Measurements from ENCODE around the gene SAP30BP. TPM values are rescaled to one million over a fixed set of nuclear protein-coding genes. Genes with fewer than 3 reads are reported as not detected.

SAP30BP gene
- total RNA-seq, 1 donor from 2014 or later: 107 TPM

DNA sequence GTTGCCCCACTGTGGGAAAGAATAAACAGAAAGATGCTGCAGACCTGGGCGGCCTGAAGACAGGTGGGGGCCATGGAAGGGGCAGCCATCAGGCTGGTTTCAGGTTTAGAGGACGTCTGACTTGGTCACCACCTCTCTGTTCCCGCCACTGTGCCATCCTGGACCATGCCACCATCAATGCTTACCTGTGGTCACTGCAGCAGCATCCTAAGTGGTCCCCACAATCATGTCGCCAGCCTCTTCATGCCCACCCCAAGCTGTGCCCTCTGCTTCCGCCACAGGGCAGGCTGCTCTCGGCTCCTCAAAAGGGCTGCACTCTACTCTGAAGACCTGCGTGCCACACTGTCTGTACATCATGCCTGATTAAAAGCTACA, 23.5 kb upstream of the SAP30BP start:
- DNase-seq (ENCODE audit: low spot score) (no peak), ATAC-seq (no peak)
- intact Hi-C loops (cut with DNase I): no loop called here

DNA sequence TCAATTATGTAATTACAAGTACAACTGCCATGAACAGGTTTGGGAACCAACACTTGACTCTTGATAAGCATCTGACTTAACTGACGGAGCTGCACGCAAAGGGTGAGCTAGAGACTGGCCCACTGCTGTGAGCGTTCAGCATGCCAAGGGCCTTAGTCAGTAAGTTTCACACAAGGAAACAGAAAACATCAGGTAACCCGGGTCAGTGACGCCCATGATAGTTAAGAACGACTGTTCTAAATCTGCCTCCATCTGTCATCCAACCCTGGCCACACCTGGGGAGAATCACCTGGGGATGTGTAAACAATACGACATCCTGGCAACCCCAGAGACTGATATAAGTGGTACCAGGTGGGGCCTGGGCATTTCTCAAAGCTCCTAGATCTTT, 21.6 kb upstream of the SAP30BP start:
- DNase-seq (ENCODE audit: low spot score): no peak
- ATAC-seq: no peak
- intact Hi-C loops (cut with DNase I): no loop called here

DNA sequence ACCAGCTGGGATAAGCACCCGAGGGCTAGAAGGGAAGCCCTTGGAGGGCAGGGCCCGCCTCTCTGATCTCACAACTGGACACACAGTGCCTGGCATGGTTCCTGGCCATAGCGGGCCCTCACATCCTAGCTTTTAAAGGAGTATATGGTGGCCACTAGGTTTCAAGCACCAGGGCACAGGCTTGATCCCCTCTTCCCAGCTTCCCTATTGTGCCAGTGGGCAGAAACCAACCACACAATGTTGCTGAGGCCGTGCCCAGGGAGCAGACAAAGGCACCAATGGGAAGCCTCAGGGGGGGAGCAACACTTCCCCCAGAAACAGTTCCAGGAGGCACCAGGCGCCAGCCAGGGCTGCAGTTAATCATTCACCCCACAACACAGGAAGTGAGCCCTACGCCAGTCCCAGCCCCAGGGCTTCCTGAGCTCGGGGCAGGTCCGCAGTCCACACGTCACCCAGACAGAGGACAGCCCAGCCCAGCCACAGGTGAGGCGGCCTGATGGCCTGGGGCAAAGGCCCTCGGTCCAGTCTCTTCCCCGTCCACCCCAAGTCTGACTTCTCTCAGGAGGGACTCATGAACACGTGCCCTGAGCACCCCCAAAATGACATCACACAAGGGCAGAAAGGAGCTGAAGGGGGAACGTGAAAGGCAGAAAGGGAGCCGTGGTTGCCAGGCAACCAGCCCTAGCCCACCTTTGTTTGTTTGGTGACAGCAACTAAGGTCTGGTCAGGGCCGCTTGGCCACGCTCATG, 21.1 kb upstream of the SAP30BP start:
- peak; percentile 51 for DNase-seq (ENCODE audit: low spot score)
- ATAC-seq: peak; percentile 41
- intact Hi-C loops (cut with DNase I): no loop called here

DNA sequence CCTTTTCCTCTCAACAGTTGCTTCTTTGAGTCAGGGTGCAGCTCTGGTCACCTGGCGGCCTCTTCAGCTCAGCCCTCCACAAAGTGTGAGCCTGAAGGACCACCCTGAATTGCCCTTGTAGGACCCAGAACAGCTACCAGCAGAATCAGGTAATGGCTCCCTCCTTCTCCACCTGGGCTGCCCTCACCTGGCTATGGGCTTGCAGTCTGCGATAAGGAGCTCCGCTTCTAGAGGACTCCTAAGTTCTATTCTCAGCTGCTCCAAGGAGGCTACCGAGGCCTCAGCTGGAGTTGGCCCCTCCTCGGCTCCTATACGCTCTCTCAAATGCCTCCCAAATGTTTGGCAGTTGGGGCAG, 20.5 kb upstream of the SAP30BP start:
- no peak for ATAC-seq
- peak; percentile 37 for DNase-seq (ENCODE audit: low spot score)
- intact Hi-C loops (cut with DNase I): no loop called here

DNA sequence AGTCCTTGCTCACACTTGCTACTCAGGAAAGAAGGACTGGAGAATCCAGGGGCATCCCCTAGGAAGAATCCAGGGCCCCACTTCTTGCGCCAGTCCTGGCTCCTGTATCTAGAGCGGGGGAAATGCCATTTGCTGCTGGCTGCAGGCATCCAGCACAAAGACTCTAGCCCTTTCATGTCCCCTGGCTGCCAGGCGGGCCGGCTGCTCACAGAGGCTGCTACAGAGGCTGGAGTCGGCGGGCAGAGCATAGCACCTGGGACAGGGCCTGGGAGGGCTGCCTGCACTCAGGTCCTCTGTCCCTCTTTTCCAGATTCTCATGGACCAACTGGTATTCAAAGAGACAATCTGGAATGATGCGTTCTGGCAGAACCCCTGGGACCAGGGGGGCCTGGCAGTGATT, 20.1 kb upstream of the SAP30BP start:
- DNase-seq (ENCODE audit: low spot score) (peak; percentile 49), ATAC-seq (no peak)
- intact Hi-C loops (cut with DNase I): no loop called here

DNA sequence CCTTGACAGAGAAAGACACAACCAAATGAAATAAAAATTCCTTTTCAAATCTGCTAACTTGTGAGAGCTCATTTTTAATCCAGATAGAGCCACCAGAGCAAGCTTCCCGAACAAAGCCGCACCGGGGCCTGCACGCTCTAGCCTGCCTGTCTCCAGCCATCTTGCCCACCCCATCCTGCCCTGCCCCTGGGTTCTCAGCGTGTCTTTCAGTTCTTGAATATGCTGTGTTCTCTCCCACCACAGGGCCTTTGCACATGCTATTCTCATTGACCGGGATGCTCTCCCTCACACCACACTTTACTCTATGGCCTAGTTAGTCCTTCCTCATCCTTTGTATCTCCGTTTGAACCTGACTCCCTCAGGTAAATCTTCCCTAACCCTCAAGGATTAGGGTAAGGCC, 19.2 kb upstream of the SAP30BP start:
- intact Hi-C loops (cut with DNase I): no loop called here
- DNase-seq (ENCODE audit: low spot score): peak; percentile 28
- ATAC-seq: no peak

DNA sequence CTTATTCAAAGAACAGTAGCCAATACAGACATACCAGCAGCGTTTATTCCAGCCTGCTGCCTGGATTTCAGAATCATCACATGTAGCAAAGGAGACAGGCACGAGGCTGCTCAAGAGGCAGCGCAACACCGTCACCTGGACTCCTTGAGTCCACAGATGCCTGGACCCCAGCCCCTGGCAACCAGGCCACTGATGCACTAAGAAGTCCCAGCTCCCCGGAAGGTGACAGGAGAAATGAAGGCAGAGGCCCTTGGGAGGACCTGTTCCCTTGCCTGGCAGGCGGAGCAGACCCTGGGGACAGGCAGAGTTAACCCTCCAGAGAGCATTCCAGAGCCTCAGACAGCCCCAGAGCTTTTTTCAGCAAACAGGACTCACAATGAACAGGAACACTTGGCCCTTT, 17.5 kb upstream of the SAP30BP start:
- peak; percentile 53 for DNase-seq (ENCODE audit: low spot score)
- intact Hi-C loops (cut with DNase I): no loop called here
- no peak for ATAC-seq

DNA sequence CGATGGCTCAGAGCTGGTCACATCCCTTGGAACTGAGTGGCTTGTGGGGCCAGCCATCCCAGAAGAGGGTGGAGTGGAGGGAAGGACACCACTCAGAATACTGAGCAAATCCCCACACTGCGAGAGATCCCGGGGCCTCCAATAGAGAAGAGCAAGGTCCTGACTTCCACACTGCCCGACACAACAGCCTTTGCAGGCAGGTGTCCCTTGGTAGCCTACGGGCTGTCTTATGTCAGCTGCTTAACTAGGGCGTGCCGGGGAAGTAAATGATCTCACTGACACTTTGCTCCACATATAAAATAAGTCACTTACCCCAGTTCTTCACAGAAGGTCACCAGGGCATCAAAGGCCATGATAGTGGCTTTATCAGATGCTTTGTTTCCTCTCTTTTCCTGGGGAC, 16.3 kb upstream of the SAP30BP start:
- DNase-seq (ENCODE audit: low spot score) (peak; percentile 38), ATAC-seq (no peak)
- intact Hi-C loops (cut with DNase I): no loop called here

DNA sequence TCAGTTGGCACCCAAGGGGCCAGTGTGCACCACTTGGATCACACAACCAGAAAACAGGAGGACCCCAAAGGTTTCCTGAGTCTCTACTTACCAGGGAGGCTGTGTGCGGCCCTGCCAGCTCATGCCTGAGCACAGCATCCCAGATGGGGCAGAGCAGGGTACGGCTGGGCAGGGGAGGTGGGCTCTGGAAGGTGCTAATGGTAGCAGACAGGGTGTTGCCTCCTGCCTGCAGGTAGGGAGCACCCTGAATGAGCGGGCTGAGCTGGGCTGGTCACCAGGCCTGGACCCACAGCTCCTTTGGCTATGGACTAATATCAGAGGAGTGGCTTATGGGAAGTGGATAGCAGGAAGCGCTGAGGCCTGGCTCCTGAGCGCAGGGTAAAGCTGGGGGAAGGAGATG, 14.8 kb upstream of the SAP30BP start:
- ATAC-seq: no peak
- intact Hi-C loops (cut with DNase I): no loop called here
- DNase-seq (ENCODE audit: low spot score): peak; percentile 41

DNA sequence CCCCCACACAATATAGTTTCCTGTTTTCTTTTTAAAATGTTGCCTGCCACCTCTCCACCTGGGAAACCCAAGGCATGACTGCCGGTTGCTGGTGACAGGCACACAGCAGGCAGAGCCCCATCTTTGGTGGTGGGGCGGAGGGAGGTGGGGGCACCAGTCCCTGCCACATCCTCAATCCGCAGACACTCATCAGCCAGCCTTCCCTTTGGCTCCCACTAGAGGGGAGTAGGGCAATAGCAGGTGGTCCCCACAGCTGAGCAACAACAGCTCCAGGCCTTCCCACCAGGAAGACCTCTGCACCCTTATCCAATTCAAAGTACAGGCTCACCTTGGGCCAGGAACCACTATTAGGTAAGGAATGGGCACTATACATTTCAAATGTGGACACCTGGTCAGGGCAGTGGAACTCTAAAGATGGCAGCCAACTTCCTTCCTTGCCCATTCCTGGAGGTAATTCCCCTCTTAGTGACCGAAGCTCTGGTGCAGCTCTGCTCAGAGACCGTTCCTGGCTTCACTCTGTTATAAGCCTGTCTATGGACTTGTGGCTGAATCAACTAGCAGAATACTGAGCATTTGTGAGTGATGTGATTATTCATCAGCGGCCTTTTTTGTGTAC, 14.1 kb upstream of the SAP30BP start:
- intact Hi-C loops (cut with DNase I): no loop called here
- DNase-seq (ENCODE audit: low spot score) (peak; percentile 58), ATAC-seq (peak; percentile 71)

DNA sequence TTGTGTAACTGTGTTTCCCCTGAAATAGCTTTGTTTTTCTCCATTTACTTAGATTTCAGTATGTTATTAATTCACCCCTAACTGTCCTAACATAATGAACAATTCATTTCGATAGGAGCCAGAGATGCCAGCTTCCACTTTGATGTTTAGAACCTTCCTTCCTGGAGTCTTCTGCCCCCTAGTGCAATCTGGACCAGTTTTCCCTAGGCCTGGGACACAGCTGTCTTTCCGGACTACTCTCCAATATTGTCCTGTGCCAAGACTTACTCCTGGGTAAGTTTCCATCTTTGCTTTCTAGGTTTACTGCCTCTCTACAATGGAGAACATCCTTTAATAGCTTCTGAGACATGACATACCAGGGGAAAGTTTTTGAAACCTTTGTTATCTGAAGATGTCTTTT, 13.0 kb upstream of the SAP30BP start:
- no peak for ATAC-seq
- intact Hi-C loops (cut with DNase I): no loop called here
- DNase-seq (ENCODE audit: low spot score): no peak

DNA sequence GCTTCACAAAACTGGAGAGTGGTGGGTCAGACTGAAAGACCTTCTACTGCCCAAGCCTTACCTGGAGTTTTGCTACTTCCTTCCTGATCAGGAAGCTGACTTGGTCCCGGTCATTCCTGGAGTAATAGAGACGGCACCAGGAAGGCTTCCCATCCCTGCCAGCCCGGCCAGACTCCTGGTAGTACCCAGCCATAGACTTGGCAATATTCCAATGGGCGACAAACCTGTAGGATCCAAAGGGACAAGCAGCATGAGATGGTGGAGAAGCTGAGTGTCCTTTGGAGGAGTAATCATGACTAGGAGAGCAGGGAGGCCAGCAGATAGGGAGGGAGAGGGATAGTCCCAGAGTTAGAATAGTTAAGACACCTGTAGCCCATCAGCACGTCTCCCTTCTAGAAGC, 8.9 kb upstream of the SAP30BP start:
- peak; percentile 34 for DNase-seq (ENCODE audit: low spot score)
- ATAC-seq: no peak
- intact Hi-C loops (cut with DNase I): no loop called here

DNA sequence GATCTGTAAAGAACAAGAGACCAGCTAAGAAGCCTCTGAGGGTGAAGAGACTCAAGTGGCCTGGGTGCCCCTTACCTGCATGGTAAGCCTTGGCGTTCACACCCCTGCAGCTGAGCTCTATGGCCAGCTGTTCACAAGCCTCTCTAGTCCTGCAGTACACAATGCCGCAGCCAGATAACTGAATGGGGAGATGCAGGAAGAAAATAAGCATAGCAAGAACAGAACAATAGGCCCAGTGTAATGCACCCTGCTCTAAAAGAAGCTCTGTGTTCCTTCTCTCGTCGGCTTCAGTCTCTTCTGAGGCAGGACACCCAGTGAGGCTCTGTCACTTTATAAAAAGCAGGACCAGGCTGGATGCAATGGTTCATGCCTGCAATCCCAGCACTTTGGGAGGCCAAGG, 5.6 kb upstream of the SAP30BP start:
- DNase-seq (ENCODE audit: low spot score) (peak; percentile 19), ATAC-seq (no peak)
- intact Hi-C loops (cut with DNase I): no loop called here

DNA sequence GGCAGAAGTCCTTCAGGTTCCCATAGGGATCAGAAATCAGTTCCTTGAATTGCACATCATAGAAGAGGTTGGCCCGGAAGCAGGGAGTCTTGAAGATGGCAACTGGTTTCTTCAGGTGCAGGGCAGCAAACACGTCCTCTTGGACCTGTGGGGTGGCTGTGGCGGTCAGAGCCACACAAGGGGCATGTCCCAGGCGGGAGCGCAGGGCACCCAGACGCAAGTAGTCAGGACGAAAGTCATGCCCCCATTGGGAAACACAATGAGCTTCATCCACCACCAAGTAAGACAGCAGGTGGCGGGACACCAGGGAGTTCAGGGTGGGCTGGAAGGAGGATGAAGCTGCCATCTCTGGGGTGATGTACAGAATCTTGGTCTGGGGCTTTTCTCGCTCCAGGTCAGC, 4.6 kb upstream of the SAP30BP start:
- DNase-seq (ENCODE audit: low spot score): peak; percentile 51
- ATAC-seq: no peak
- intact Hi-C loops (cut with DNase I): no loop called here

DNA sequence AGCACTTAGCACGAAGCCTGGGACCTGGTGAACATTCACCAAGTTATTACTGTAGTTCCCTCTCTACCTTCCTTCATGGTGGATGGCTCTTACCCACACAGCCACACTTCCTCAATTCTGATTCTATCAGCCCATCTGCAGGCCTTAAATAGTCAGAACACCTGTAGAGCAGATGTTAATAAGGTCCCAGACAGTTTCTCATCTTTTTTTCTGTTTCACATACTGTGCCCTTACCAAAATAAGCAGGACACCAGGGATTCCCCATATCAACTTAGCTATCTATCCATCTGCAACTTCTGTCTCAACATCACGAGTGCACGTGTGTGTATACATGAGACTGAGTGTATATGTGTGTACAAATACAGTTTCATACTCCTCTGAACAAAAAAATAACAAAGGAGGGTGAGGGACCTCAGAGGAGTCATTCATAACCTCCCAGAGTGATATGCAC, 3.0 kb upstream of the SAP30BP start:
- ATAC-seq (no peak), DNase-seq (ENCODE audit: low spot score) (peak; percentile 4)
- intact Hi-C loops (cut with DNase I): no loop called here

DNA sequence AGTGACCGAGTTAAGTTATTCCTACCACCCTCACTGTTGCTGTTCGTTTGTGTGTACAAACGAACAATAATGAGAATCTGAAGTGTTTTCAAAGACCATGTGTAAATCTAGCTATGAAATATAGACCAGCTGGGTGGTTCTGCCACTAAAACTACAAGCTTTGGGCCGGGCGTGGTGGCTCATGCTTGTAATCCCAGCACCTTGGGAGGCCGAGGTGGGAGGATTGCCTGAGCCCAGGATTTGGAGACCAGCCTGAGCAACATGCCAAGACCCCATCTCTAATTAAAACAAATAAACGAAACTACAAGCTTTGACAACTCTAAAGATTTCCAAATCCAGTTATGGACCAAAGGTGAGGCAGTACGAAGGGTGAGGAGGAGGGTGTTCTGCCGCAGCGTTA, 1.2 kb upstream of the SAP30BP start:
- ATAC-seq: no peak
- intact Hi-C loops (cut with DNase I): no loop called here
- peak; percentile 52 for DNase-seq (ENCODE audit: low spot score)

DNA sequence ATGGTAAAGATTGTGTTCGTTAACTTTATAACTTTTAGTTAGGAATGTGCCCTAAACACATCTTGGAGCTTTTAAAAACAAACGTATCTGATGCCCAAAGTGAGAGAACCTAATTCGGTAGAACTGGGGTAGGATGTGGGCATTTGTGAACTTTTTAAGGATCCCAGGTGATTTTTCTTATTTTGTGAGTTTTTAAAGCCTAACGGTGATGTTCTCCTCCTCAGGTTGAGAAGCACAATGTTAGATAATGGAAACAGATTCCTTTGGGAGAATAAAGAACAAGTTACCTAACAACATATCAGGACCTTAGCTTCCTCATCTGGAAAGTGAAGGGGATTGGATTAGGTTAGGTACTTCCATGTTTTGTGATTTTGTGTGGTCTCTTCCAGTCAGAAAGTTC, 687 bp downstream of the SAP30BP start:
- DNase-seq (ENCODE audit: low spot score) (no peak), ATAC-seq (no peak)
- intact Hi-C loops (cut with DNase I): no loop called here

DNA sequence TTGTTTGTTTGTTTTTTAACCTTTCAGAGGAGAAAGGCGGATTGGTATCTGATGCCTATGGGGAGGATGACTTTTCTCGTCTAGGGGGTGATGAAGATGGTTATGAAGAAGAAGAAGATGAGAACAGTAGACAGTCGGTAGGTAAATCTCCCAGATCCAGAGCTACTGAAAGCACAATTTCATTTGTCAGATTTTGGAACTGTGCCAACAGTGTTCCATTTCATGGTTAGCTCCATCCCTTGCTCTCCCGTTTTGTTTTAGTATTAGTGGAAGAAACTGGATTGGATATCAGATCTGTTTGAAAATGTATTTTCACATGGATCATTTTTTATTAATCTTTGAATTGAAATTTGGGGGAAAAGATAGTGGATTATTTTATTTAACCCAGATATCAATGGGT, 1.4 kb downstream of the SAP30BP start:
- intact Hi-C loops (cut with DNase I): no loop called here
- DNase-seq (ENCODE audit: low spot score) (no peak), ATAC-seq (no peak)

DNA sequence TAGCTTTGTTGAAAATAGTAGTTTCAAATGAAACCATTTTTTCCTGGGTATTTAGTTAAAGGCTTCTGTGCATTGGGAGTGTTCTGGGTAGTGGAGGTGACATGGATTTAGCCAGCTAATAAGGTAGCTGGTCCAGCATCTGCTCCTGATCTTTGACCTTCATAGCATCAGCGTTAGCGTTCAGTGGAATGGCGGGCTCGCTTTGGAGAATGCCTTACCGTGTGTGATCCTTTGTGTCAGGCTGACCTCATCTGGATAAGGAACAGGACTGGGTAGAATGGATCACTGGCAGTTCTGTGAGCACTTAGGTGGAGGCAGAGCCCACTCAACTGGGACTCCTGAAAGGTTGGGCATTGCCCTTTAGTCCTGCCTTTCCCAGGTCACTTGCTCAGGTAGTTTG, 3.7 kb downstream of the SAP30BP start:
- intact Hi-C loops (cut with DNase I): no loop called here
- ATAC-seq: no peak
- peak; percentile 27 for DNase-seq (ENCODE audit: low spot score)

DNA sequence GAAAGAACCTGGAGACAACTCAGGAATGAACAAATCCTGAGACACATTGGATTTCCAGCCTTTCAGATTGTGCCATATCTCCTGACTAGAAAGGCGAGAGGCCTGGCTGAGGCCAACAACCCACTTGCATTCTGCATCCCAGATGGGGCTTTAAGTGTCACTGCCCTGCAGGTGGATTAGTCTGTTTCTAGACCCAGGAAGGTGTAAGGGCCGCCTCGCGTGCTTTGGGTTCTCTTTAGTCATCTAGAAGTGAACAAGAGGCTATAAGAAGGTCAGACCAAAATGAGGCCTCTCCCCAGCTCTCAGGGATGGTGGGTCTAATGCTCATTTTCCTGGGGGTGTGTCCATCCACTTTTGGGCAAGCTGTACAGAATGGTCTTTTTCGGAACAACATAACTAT, 4.9 kb downstream of the SAP30BP start:
- ATAC-seq (no peak), DNase-seq (ENCODE audit: low spot score) (peak; percentile 38)
- intact Hi-C loops (cut with DNase I): no loop called here

DNA sequence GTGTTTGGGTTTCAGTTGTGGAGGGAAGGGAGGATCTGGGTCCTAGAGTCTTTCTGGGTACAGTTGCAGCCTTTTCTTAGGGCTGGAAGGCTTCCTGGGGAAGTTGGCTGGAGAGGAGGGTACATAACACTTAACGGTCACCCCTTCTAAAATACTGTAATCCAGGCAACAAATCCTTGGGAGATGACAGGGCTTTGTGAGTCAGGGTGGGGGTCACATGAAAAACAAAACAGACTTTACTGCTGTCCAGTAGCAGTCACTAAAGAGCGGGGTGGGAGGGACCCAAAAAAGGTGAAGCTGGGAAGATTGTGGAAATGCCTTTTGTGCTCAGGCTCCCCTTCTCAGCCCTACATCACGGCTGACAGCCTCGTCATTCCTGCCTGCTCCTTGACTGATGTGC, 6.3 kb downstream of the SAP30BP start:
- DNase-seq (ENCODE audit: low spot score): peak; percentile 18
- ATAC-seq: no peak
- intact Hi-C loops (cut with DNase I): no loop called here

Data from sciatic nerve (tissue), 2 donors.